Measurements from ENCODE around the gene BCL7C. TPM values are rescaled to one million over a fixed set of nuclear protein-coding genes. Genes with fewer than 3 reads are reported as not detected.

The BCL7C gene
- total and polyA plus RNA-seq, 2 of the 4 experiments (the other 2 are of a cell fraction): 32.3 to 34.9 TPM

GRCh38 chr16:30925632-30925987 lies 31.7 kb upstream of the BCL7C start (continued):
- no peak for TF ChIP-seq FOS (IDR thresholded peaks at IDR 0.05; ENCODE audit: low read depth, low read length)
- TF ChIP-seq RFX5 (IDR thresholded peaks at IDR 0.05; ENCODE audit: low read depth, low read length): no peak
- TF ChIP-seq POLR2A (IDR thresholded peaks at IDR 0.05; ENCODE audit: low read depth, low read length): no peak
- TF ChIP-seq CHD1 (IDR thresholded peaks at IDR 0.05; ENCODE audit: low read depth, low read length): no peak
- no peak for TF ChIP-seq MAFK (IDR thresholded peaks at IDR 0.05; ENCODE audit: low read depth, low read length)
- TF ChIP-seq MAZ (IDR thresholded peaks at IDR 0.05; ENCODE audit: borderline replicate concordance, low read depth, low read length): no peak
- no peak for TF ChIP-seq MXI1 (IDR thresholded peaks at IDR 0.05; ENCODE audit: borderline replicate concordance, low read depth, low read length)
- TF ChIP-seq RCOR1 (IDR thresholded peaks at IDR 0.05; ENCODE audit: insufficient replicate concordance, low read length): no peak
